IMR-90 (cell line): ENCODE data around the gene CNKSR2. TPM values are rescaled to one million over a fixed set of nuclear protein-coding genes. Genes with fewer than 3 reads are reported as not detected.

Experiments used
- ATAC-seq: fragments of 200-7000 bp; cut with Tn5 transposase; 2 replicates; pipeline ENCODE4 v1.9.1; 2020; ENCODE audit warnings: low read depth, mild to moderate bottlenecking, moderate library complexity
- BruUV-seq: library from RNA; stranded (reverse); fragments of 400-500 nt; replicated peaks from 2 replicates; lab custom pipeline; 2021; lab: Mats Ljungman, UMichigan
- CTCF ChIA-PET: fragments of 300-600 bp; formaldehyde crosslinking; extraction: SDS; loops from one replicate; lab custom pipeline; 2021; ENCODE audit warnings: antibody characterized with exemption; lab: Yijun Ruan, JAX
- POLR2A ChIA-PET: fragments of 300-600 bp; sonication (Branson Sonifier 250); formaldehyde crosslinking; loops from one replicate; lab custom pipeline; 2022; ENCODE audit warnings: antibody characterized with exemption; ENCODE audit not compliant: unreplicated experiment; lab: Charles Lee
- DNase-seq: peaks from one replicate; pipeline ENCODE4 v3.0.0; 2013
- H2AFZ ChIP-seq: replicated peaks from 2 replicates; pipeline ENCODE3; 2013; ENCODE audit warnings: low read length, mild to moderate bottlenecking; ENCODE audit not compliant: poor library complexity
- H2AK5ac ChIP-seq: 2 replicates; pipeline ENCODE4 v1.6.1; 2013; ENCODE audit warnings: low read depth, low read length, inconsistent platforms
- H2AK9ac ChIP-seq: replicated peaks from 2 replicates; pipeline ENCODE3; 2013; ENCODE audit warnings: mild to moderate bottlenecking, low read depth, low read length, moderate library complexity; ENCODE audit not compliant: poor library complexity
- H2BK120ac ChIP-seq: 2 replicates; pipeline ENCODE4 v1.6.1; 2013; ENCODE audit warnings: low read depth, low read length, inconsistent platforms
- H2BK15ac ChIP-seq: 3 replicates; pipeline ENCODE4 v1.6.1; 2013; ENCODE audit warnings: low read depth, low read length, inconsistent platforms
- H2BK20ac ChIP-seq: 2 replicates; pipeline ENCODE4 v1.6.1; 2013; ENCODE audit warnings: low read depth, mild to moderate bottlenecking, inconsistent platforms, low read length, moderate library complexity
- H2BK5ac ChIP-seq: 2 replicates; pipeline ENCODE4 v1.6.1; 2013; ENCODE audit warnings: mild to moderate bottlenecking, low read depth, low read length, inconsistent platforms; ENCODE audit not compliant: poor library complexity, severe bottlenecking
- H3K14ac ChIP-seq: replicated peaks from 2 replicates; pipeline ENCODE4 v1.6.1; 2013; ENCODE audit warnings: low read depth, low read length, inconsistent platforms
- H3K18ac ChIP-seq: 2 replicates; pipeline ENCODE4 v1.6.1; 2013; ENCODE audit warnings: low read depth, low read length, control low read depth
- H3K23ac ChIP-seq: 2 replicates; pipeline ENCODE4 v1.6.1; 2013; ENCODE audit warnings: low read depth, low read length, inconsistent platforms
- H3K27ac ChIP-seq: 2 replicates; pipeline ENCODE4 v1.5.1; 2013; ENCODE audit warnings: mild to moderate bottlenecking, control low read depth, low read length; ENCODE audit not compliant: insufficient read depth
- H3K27me3 ChIP-seq: 2 replicates; pipeline ENCODE4 v1.6.1; 2013; ENCODE audit warnings: low read length; ENCODE audit not compliant: control insufficient read depth, insufficient read depth
- H3K36me3 ChIP-seq: 2 replicates; pipeline ENCODE4 v1.6.1; 2013; ENCODE audit warnings: low read length, mixed read lengths; ENCODE audit not compliant: control insufficient read depth, insufficient read depth
- H3K4ac ChIP-seq: 2 replicates; pipeline ENCODE4 v1.6.1; 2013; ENCODE audit warnings: low read depth, low read length, inconsistent platforms
- H3K4me1 ChIP-seq: 2 replicates; pipeline ENCODE4 v1.6.1; 2013; ENCODE audit warnings: low read length, mixed read lengths; ENCODE audit not compliant: control insufficient read depth, insufficient read depth
- H3K4me2 ChIP-seq: 2 replicates; pipeline ENCODE4 v1.6.1; 2013; ENCODE audit warnings: low read depth, mild to moderate bottlenecking, control low read depth, low read length, moderate library complexity
- H3K4me3 ChIP-seq: 2 replicates; pipeline ENCODE4 v1.5.1; 2013; ENCODE audit warnings: low read depth, mild to moderate bottlenecking, control low read depth, low read length, moderate library complexity; ENCODE audit not compliant: insufficient read depth
- H3K56ac ChIP-seq: 2 replicates; pipeline ENCODE4 v1.6.1; 2013; ENCODE audit warnings: low read length, inconsistent platforms; ENCODE audit not compliant: insufficient read depth; ENCODE audit errors: extremely low read depth
- H3K79me1 ChIP-seq, 2 experiments: 2 replicates each; pipeline ENCODE4 v1.6.1; 2013; ENCODE audit warnings: low read length in 2 of 2, inconsistent platforms in 1 of 2, low read depth in 1 of 2
- H3K9ac ChIP-seq: 2 replicates; pipeline ENCODE4 v1.6.1; 2013; ENCODE audit warnings: low read depth, low read length, control low read depth
- H3K9me1 ChIP-seq: 2 replicates; pipeline ENCODE4 v1.6.1; 2013; ENCODE audit warnings: low read length, inconsistent platforms; ENCODE audit not compliant: insufficient read depth
- H3K9me3 ChIP-seq: 2 replicates; pipeline ENCODE4 v1.6.1; 2013; ENCODE audit warnings: low read length; ENCODE audit not compliant: control insufficient read depth, insufficient read depth
- H4K20me1 ChIP-seq: 2 replicates; pipeline ENCODE4 v1.6.1; 2013; ENCODE audit warnings: low read length, inconsistent platforms; ENCODE audit not compliant: insufficient read depth
- H4K5ac ChIP-seq: 2 replicates; pipeline ENCODE4 v1.6.1; 2013; ENCODE audit warnings: mild to moderate bottlenecking, low read depth, low read length, control low read depth
- H4K8ac ChIP-seq, 2 experiments: 2 replicates each; pipeline ENCODE4 v1.6.1; 2013; ENCODE audit warnings: low read depth in 2 of 2, low read length in 2 of 2, control low read depth in 1 of 2, inconsistent platforms in 1 of 2
- H4K91ac ChIP-seq: 2 replicates; pipeline ENCODE4 v1.6.1; 2013; ENCODE audit warnings: low read depth, low read length, inconsistent platforms; ENCODE audit not compliant: insufficient read depth
- BHLHE40 ChIP-seq: fragments of 150-350 bp; IDR thresholded peaks from 2 replicates; pipeline ENCODE4 v1.6.1; 2016; ENCODE audit warnings: mild to moderate bottlenecking, low read depth, low read length
- CEBPB ChIP-seq: IDR thresholded peaks from 2 replicates; pipeline ENCODE4 v1.6.1; 2012; ENCODE audit warnings: low read depth, low read length, improper control_type of control experiment
- MAFK ChIP-seq: IDR thresholded peaks from 2 replicates; pipeline ENCODE4 v1.6.1; 2012; ENCODE audit warnings: low read depth, low read length, improper control_type of control experiment
- MAZ ChIP-seq: IDR thresholded peaks from 2 replicates; pipeline ENCODE4 v1.6.1; 2012; ENCODE audit warnings: low read depth, mild to moderate bottlenecking, low read length, improper control_type of control experiment, moderate library complexity, borderline replicate concordance
- MXI1 ChIP-seq: IDR thresholded peaks from 2 replicates; pipeline ENCODE4 v1.6.1; 2012; ENCODE audit warnings: low read depth, mild to moderate bottlenecking, low read length, moderate library complexity, borderline replicate concordance
- NFE2L2 ChIP-seq: fragments of 150-350 bp; IDR thresholded peaks from 2 replicates; pipeline ENCODE4 v1.6.1; 2016; ENCODE audit warnings: low read depth, mild to moderate bottlenecking, low read length
- POLR2A ChIP-seq: IDR thresholded peaks from 2 replicates; pipeline ENCODE4 v1.6.1; 2012; ENCODE audit warnings: mild to moderate bottlenecking, low read depth, low read length
- SMC3 ChIP-seq: fragments of 150-350 bp; IDR thresholded peaks from 2 replicates; pipeline ENCODE4 v1.6.1; 2016; ENCODE audit warnings: low read depth, mild to moderate bottlenecking, antibody characterized with exemption, low read length, moderate library complexity
- WGBS, 2 experiments: methylation state at CpG; one replicate each; pipeline versions ENCODE4 v1.1.5 to v1.1.7; 2013; ENCODE audit warnings: missing lambda C conversion rate in 2 of 2; ENCODE audit not compliant: insufficient read length in 1 of 2; ENCODE audit errors: extremely low coverage in 2 of 2; 5-methylcytosine and 5-hydroxymethylcytosine counted together
- dilution Hi-C: fragments of 300-500 bp; cut with HindIII; formaldehyde crosslinking; loops from one replicate; pipeline ENCODE4 v1.14.3; 2018; ENCODE audit warnings: low sequenced_read_pairs; ENCODE audit not compliant: unreplicated experiment
- in situ Hi-C: fragments of 300-500 bp; cut with MboI; formaldehyde crosslinking; loops from 3 replicates; pipeline ENCODE4 v1.14.3; 2019; ENCODE audit warnings: low sequenced_read_pairs, inconsistent platforms, mixed read lengths
- intact Hi-C: fragments of 100-400 bp; cut with micrococcal nuclease; formaldehyde crosslinking; loops from 2 replicates; pipeline ENCODE4 v1.10.0; 2022
- polyA plus RNA-seq, 3 experiments: library from polyadenylated mRNA; depleted of rRNA; stranded (reverse); fragments of >200 nt; gene quantifications; 2 replicates each; pipeline ENCODE4 v1.2.3, GENCODE V29; 2012; ENCODE audit warnings: low replicate concordance in 1 of 3
- total RNA-seq: library from RNA; depleted of rRNA; stranded (reverse); fragments of >200 nt; gene quantifications from 2 replicates; pipeline ENCODE4 v1.2.3, GENCODE V29; 2012
- TF ChIP-seq, protein P1 (sequence below): fragments of 150-350 bp; IDR thresholded peaks from 2 replicates; pipeline ENCODE4 v1.6.1; 2016; ENCODE audit warnings: low read depth, mild to moderate bottlenecking, low read length, moderate library complexity, borderline replicate concordance
- TF ChIP-seq, protein P2 (sequence below): fragments of 150-350 bp; IDR thresholded peaks from 2 replicates; pipeline ENCODE4 v1.6.1; 2017; ENCODE audit warnings: mild to moderate bottlenecking, antibody characterized with exemption, low read length, low read depth
- TF ChIP-seq, protein P3 (sequence below): conservative IDR thresholded peaks from 2 replicates; pipeline ENCODE4 v1.5.1; 2012; ENCODE audit warnings: mild to moderate bottlenecking, low read depth, low read length, improper control_type of control experiment

Gene CNKSR2
- total and polyA plus RNA-seq, 2 of the 4 experiments (the other 2 are of a cell fraction), result 0.14 to 0.90 TPM

DNA sequence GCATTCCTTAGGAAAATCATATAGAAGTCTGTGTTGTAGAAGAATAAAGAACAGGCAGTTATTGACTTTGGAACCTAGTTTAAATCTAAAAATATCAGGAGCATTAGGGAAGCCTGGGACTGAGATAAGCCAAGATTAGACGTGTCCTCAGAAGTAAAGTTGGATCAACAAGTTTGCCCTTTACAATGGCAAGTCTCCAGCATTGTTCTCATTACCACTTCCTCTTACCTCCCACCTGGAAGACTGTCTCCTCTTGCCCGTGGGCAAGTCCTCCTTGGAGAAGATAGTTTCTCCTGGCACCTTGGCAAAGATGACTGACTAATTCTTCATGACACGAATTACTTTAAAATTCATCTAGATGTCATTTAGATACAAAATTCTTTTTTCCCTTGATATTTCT, 37.8 kb downstream of the CNKSR2 start:
- Histone ChIP-seq H3K36me3 (no peaks in the 10 kb centered on the region), H4K8ac (no peak overlapping the region), H2AFZ (no peak overlapping the region), H3K9ac (no peak overlapping the region), H2BK120ac (no peak overlapping the region), H3K27me3 (no peaks in the 10 kb centered on the region), H3K18ac (no peak overlapping the region), H3K56ac (no peak overlapping the region), H3K79me1 (no peaks in the 10 kb centered on the region), H3K9me1 (no peaks in the 10 kb centered on the region), H3K4me3 (no peak overlapping the region), H4K5ac (no peak overlapping the region), H3K23ac (no peak overlapping the region), H3K4me2 (no peak overlapping the region), H4K20me1 (no peaks in the 10 kb centered on the region), H4K91ac (no peak overlapping the region), H3K9me3 (no peaks in the 10 kb centered on the region), H2AK5ac (no peak overlapping the region), H3K4me1 (no peaks in the 10 kb centered on the region), H2BK5ac (no peak overlapping the region), H2BK20ac (no peak overlapping the region), H3K4ac (no peak overlapping the region), H2BK15ac (no peak overlapping the region), H3K27ac (no peak overlapping the region), H2AK9ac (no peak overlapping the region), H3K14ac (no peak overlapping the region)
- WGBS, 2 experiments, result no CpG with 5 or more reads among the region's 3 CpGs
- in situ Hi-C loops (no loop called here), dilution Hi-C loops (no loop called here), intact Hi-C loops (no loop called here)
- DNase-seq (no peak), ATAC-seq (no peak)
- CTCF ChIA-PET, result no interaction called here
- BruUV-seq, result no TSS peak
- TF ChIP-seq SMC3, result no peak
- TF ChIP-seq, protein P1, sequence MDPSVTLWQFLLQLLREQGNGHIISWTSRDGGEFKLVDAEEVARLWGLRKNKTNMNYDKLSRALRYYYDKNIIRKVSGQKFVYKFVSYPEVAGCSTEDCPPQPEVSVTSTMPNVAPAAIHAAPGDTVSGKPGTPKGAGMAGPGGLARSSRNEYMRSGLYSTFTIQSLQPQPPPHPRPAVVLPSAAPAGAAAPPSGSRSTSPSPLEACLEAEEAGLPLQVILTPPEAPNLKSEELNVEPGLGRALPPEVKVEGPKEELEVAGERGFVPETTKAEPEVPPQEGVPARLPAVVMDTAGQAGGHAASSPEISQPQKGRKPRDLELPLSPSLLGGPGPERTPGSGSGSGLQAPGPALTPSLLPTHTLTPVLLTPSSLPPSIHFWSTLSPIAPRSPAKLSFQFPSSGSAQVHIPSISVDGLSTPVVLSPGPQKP, result no peak
- TF ChIP-seq MAZ, result no peak
- TF ChIP-seq NFE2L2, result no peak
- TF ChIP-seq, protein P2, sequence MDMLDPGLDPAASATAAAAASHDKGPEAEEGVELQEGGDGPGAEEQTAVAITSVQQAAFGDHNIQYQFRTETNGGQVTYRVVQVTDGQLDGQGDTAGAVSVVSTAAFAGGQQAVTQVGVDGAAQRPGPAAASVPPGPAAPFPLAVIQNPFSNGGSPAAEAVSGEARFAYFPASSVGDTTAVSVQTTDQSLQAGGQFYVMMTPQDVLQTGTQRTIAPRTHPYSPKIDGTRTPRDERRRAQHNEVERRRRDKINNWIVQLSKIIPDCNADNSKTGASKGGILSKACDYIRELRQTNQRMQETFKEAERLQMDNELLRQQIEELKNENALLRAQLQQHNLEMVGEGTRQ, result no peak
- no peak for TF ChIP-seq CEBPB
- no peak for TF ChIP-seq MAFK
- no peak for TF ChIP-seq MXI1
- no peak for TF ChIP-seq POLR2A
- TF ChIP-seq BHLHE40, result no peak
- TF ChIP-seq, protein P3, sequence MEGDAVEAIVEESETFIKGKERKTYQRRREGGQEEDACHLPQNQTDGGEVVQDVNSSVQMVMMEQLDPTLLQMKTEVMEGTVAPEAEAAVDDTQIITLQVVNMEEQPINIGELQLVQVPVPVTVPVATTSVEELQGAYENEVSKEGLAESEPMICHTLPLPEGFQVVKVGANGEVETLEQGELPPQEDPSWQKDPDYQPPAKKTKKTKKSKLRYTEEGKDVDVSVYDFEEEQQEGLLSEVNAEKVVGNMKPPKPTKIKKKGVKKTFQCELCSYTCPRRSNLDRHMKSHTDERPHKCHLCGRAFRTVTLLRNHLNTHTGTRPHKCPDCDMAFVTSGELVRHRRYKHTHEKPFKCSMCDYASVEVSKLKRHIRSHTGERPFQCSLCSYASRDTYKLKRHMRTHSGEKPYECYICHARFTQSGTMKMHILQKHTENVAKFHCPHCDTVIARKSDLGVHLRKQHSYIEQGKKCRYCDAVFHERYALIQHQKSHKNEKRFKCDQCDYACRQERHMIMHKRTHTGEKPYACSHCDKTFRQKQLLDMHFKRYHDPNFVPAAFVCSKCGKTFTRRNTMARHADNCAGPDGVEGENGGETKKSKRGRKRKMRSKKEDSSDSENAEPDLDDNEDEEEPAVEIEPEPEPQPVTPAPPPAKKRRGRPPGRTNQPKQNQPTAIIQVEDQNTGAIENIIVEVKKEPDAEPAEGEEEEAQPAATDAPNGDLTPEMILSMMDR, result no peak
- POLR2A ChIA-PET, result no interaction called here
